AG10803 (cell line): Measurements from ENCODE around the gene ADGRB2.

Experiments used
- DNase-seq: peaks from one replicate; pipeline ENCODE4 v3.0.0; 2010; ENCODE audit warnings: low read depth
- H3K4me3 ChIP-seq: 2 replicates; pipeline ENCODE4 v1.5.1; 2011; ENCODE audit warnings: mild to moderate bottlenecking, low read length, control low read depth
- TF ChIP-seq, protein P1 (sequence below): conservative IDR thresholded peaks from 2 replicates; pipeline ENCODE4 v1.5.1; 2011; ENCODE audit warnings: mild to moderate bottlenecking, low read length, control low read depth, inconsistent platforms

ADGRB2 gene

DNA sequence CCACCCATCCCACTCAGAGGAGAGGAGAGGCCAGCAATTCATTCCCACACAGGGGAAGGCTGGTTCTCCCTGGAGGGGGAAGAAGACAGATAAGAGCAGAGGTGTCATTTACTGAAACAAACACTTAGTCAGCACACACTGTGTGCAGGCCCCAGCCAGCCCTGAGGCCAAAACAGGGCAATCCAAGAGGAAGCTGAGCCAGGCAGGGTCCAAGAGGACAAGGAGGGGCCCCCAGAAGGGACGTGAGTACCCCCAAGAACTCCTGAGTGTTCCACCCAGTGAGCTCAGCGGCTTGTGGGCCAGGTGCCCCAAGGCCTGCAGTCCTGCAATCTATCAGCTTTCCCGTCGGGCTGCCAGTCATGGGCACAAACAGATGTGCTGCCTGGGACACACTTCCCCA, 15.8 kb downstream of the ADGRB2 start:
- no peak overlapping the region for H3K4me3 ChIP-seq
- DNase-seq, result no peak
- TF ChIP-seq, protein P1, sequence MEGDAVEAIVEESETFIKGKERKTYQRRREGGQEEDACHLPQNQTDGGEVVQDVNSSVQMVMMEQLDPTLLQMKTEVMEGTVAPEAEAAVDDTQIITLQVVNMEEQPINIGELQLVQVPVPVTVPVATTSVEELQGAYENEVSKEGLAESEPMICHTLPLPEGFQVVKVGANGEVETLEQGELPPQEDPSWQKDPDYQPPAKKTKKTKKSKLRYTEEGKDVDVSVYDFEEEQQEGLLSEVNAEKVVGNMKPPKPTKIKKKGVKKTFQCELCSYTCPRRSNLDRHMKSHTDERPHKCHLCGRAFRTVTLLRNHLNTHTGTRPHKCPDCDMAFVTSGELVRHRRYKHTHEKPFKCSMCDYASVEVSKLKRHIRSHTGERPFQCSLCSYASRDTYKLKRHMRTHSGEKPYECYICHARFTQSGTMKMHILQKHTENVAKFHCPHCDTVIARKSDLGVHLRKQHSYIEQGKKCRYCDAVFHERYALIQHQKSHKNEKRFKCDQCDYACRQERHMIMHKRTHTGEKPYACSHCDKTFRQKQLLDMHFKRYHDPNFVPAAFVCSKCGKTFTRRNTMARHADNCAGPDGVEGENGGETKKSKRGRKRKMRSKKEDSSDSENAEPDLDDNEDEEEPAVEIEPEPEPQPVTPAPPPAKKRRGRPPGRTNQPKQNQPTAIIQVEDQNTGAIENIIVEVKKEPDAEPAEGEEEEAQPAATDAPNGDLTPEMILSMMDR, result no peak

DNA sequence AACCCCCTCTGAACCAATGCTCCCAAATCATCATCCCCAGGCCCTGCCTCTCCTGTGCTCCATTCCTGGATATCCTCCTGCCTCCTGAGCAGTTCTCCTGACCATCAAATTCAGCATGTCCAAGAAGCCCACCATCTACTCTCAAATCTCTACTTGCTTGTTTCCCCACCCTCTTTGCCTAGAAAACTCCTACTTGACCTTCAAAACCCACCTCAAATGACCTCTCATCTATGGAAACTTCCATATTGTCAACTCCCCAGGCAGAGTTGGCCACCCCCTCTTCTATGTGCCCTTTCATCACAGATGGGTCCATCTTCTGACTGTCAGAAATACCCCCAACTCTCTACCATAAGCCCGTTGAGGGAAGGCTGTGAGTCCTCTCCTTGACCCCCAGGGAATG, 16.8 kb downstream of the ADGRB2 start:
- no peak for DNase-seq
- TF ChIP-seq, protein P1, result no peak
- H3K4me3 ChIP-seq, result no peak overlapping the region

DNA sequence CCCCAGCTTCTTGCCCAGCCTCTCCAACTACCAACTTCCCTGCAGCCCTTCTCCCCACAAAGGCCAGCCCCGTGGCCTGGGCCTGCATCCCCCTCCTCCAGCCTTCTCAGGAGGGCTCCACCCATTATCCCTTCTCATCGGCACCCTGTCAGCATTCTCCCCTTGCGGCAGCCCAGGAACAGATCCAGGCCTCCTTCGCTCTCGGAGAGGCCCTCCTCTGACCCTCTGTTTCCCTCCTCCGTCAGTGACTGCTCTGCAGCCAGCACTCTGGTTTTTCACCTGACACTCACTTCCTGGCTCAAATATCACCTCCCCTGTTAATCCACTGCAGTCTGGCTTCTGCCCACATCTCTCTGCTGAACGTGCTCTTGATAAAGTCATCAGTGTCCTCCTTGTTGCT, 17.5 kb downstream of the ADGRB2 start:
- no peak overlapping the region for H3K4me3 ChIP-seq
- TF ChIP-seq, protein P1, result no peak
- DNase-seq, result no peak

DNA sequence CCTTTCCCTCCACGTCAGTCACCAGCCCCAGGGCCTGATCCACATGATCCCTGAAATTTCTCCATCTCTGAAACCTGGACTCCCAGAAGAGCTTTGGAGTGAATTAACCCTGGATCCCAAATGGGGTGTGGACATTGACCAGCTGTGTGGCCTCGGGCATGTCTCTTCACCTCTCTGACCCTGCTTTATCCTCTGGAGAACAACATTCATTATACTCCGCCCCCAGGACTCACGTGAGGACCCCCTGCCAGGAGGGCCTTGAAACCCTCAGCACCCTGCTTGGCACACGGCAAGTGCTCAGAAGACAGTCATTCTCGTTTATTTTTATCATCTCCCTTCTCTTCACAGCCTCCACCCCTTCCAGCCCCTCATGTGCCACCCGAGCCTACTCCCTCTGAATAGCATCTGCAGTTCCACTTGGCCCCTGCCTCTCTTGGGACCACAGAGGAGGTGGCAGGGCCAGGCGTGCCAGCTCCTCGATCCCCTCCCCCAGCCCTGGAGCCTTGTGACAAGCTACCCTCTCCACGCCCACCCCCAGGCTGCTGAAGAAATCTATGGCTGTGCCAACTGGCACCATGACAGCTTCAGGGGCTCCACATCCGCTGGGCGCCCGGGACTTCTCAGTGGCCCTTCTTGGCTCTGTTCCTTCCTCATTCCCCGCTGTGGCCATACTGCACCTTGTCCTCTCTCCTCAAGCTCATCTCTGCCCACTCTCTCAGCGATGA, 18.0 kb downstream of the ADGRB2 start:
- DNase-seq, result no peak
- no peak overlapping the region for H3K4me3 ChIP-seq

DNA sequence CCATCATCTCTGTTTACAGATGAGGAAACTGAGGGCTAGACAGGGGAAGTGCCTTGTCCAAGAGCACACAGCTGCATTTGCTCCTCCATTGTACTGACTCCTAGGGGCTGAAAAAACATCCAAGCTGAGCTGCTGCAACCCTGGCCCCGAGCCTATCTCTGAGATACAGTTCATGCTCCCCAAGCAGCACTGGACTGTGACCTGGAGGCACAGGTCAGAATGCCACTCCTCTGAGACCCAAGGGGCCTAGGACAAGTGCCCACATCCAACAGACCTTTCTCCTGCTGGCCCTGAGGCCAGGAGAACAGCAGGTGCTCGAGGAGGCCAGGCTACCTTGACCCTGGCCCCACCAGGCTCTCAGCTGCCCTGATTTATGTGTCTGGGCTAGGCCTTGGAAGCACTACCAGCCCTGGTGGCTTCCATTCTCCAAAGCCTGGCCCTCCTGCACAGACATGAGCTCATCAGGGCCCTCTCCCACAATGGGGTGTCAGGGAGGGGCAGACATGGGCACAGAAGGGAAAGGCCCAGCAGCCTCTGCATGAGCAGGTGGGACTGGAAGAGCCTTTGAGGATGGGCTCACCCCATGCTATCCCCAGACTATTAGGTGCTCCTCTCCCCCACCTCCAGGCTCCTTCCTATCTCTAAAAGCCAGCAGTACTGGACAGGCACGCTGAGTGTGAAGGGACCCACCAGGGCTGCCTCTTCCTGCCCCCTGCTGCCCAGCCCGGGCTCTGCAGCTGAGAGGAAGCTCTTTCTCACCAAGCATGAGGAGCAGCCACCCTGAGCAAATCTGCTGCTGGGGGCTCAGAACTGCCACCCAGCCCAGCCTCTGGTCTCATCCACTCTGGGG, 18.8 kb downstream of the ADGRB2 start:
- TF ChIP-seq, protein P1, result peak; percentile 86
- peak; percentile 59 for DNase-seq
- H3K4me3 ChIP-seq, result no peak overlapping the region

More for the DNA sequence above, 18.0 kb downstream of the ADGRB2 start:
- TF ChIP-seq, protein P1, result no peak

DNA sequence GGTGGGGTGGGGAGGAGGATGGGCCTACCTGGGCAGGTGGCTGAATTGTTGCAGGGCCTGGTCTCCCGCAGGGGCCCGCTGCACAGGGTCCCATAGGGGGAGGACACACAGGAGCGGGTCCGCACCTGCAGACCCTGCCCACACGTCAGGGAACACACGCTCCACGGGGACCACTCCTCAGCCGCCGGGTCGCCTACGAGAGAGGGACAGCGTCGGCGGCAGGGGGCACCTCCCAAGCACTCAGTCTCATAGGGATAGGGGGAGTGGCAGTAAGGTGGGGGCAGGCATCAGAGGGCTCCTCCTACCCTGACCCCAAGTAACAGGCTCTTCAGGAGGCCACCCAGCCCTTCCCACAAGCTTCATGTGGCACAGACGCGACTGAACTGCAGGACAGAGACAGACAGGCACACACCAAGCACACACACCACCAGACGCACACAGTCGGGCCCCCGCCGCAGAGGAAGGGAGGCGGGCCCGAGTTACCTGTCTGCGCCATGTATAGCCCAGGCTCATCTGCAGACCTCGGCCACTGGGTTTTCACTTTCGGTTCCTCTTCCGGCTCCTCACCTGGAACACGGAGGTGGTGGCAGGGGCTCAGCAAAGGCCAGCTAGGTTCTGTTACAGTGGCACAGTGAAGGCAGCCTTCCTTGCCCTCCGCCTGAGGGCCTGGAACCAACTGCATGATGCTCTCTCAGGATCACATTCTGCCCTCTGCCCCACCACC, 19.8 kb downstream of the ADGRB2 start:
- TF ChIP-seq, protein P1, result no peak
- no peak overlapping the region for H3K4me3 ChIP-seq
- DNase-seq, result no peak
